Endothelial cell of umbilical vein (primary cell): ENCODE measurements around the gene TMEM161A.

Experiments used
- CTCF ChIP-seq, 2 donors: IDR thresholded peaks; 1 replicate in 1 of 2; 2 replicates in 1 of 2; pipeline ENCODE4 v1.5.1; 2011; ENCODE audit warnings: low read length in 2 of 2, mild to moderate bottlenecking in 2 of 2, moderate library complexity in 2 of 2, control low read depth in 1 of 2, inconsistent platforms in 1 of 2, low read depth in 1 of 2; ENCODE audit not compliant: insufficient read depth in 1 of 2; ENCODE audit errors: extremely low read depth in 1 of 2
- EZH2 ChIP-seq: IDR thresholded peaks from 2 replicates; pipeline ENCODE4 v1.6.1; 2012; ENCODE audit warnings: borderline replicate concordance, low read depth, mild to moderate bottlenecking, moderate library complexity, low read length, inconsistent platforms; ENCODE audit not compliant: severe bottlenecking
- MAX ChIP-seq: IDR thresholded peaks from 2 replicates; pipeline ENCODE4 v1.6.1; 2011; ENCODE audit not compliant: insufficient read depth, insufficient read length
- MYC ChIP-seq: IDR thresholded peaks from one replicate; pipeline ENCODE4 v1.6.1; 2011; ENCODE audit warnings: mild to moderate bottlenecking, low read depth, low read length
- POLR2A ChIP-seq: IDR thresholded peaks from 2 replicates; pipeline ENCODE4 v1.6.1; 2012; ENCODE audit warnings: low read depth, mild to moderate bottlenecking, control low read depth, low read length
- POLR2AphosphoS5 ChIP-seq: IDR thresholded peaks from 2 replicates; pipeline ENCODE4 v1.6.1; 2012; ENCODE audit warnings: low read depth, mild to moderate bottlenecking, control low read depth, low read length, moderate library complexity; ENCODE audit not compliant: insufficient read depth

GRCh38 chr19:19115954-19116353 lies 22.3 kb downstream of the TMEM161A start:
- no peak for TF ChIP-seq EZH2
- TF ChIP-seq CTCF (IDR thresholded peaks at IDR 0.05; ENCODE audit: extremely low read depth in 1 of 2, insufficient read depth in 1 of 2, low read depth in 1 of 2, low read length in 2 of 2), result peak; percentile 52 to 76
- TF ChIP-seq POLR2AphosphoS5, result no peak
- no peak for TF ChIP-seq MAX
- no peak for TF ChIP-seq POLR2A
- TF ChIP-seq MYC, result no peak
